ES-I3 (cell line): ENCODE data around the gene CCNA2.

Experiments used
- H3K36me3 ChIP-seq: 2 replicates; pipeline ENCODE4 v1.6.1; 2013; ENCODE audit warnings: mild to moderate bottlenecking, low read length, control low read depth, moderate library complexity; ENCODE audit not compliant: insufficient read depth
- H3K4me1 ChIP-seq: 2 replicates; pipeline ENCODE4 v1.6.1; 2013; ENCODE audit warnings: mild to moderate bottlenecking, control low read depth, low read length; ENCODE audit not compliant: insufficient read depth
- H3K9ac ChIP-seq: 2 replicates; pipeline ENCODE4 v1.6.1; 2013; ENCODE audit warnings: low read depth, mild to moderate bottlenecking, low read length, moderate library complexity
- H3K9me3 ChIP-seq: 2 replicates; pipeline ENCODE4 v1.6.1; 2013; ENCODE audit warnings: mild to moderate bottlenecking, low read length, moderate library complexity; ENCODE audit not compliant: control insufficient read depth, insufficient read depth

Gene CCNA2

GRCh38 chr4:121822047-121822446 is 1.6 kb downstream of the CCNA2 start:
- peaks cover 28% of the 10 kb centered on the region for H3K36me3 ChIP-seq
- peaks cover 7% of the 10 kb centered on the region for H3K4me1 ChIP-seq
- no peaks in the 10 kb centered on the region for H3K9me3 ChIP-seq
- H3K9ac ChIP-seq: peak overlapping the region; percentile 95; the same call in 1 of the 2 replicates

GRCh38 chr4:121819216-121819965 is 4.3 kb downstream of the CCNA2 start:
- H3K9ac ChIP-seq: no peak overlapping the region
- H3K36me3 ChIP-seq: peaks cover 31% of the 10 kb centered on the region
- peaks cover 7% of the 10 kb centered on the region for H3K4me1 ChIP-seq
- H3K9me3 ChIP-seq: no peaks in the 10 kb centered on the region

DNA sequence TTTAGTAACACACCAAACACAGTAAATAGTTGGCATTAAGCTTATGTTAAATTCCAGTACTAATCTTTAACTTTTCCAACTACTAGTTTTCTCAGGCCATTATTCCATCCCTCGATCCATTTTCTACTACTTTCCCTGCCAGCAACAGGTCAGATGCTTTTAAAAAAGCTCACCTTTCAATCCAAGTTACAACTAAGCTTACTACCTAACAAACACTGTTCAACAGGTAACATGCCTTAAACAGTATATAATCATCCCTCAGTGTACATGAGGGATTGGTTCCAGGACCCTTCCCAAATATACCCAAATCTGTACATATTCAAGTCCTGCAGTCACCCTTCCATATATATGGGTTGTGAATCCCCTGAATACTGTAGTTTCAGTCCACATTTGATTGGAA is 5.5 kb downstream of the CCNA2 start:
- Histone ChIP-seq H3K4me1 (peaks cover 7% of the 10 kb centered on the region), H3K9ac (no peak overlapping the region), H3K9me3 (no peaks in the 10 kb centered on the region), H3K36me3 (peaks cover 31% of the 10 kb centered on the region)

DNA sequence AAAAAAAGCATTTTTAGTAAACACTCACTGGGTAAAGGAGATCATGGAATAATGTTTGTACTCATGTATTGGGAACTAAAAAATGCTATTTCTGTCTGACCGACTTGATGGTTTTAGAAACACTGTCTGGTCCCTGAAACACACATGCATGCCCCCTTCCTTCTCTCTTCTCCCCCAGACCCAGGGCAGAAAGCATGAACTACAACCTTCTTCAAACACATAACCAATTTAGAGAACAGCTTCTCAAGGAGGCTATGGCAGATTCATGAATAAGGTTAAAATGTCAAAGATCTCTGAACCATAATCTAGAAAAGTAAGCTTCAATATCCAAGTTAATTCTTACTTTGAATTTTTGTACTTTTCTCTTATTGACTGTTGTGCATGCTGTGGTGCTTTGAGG is 6.0 kb downstream of the CCNA2 start:
- peaks cover 33% of the 10 kb centered on the region for H3K36me3 ChIP-seq
- no peak overlapping the region for H3K9ac ChIP-seq
- peaks cover 7% of the 10 kb centered on the region for H3K4me1 ChIP-seq
- H3K9me3 ChIP-seq: no peaks in the 10 kb centered on the region

GRCh38 chr4:121817006-121817405 is 6.7 kb downstream of the CCNA2 start:
- no peak overlapping the region for H3K9ac ChIP-seq
- no peaks in the 10 kb centered on the region for H3K9me3 ChIP-seq
- peaks cover 2% of the 10 kb centered on the region; the same call in 1 of the 2 replicates for H3K4me1 ChIP-seq
- peaks cover 34% of the 10 kb centered on the region for H3K36me3 ChIP-seq

DNA sequence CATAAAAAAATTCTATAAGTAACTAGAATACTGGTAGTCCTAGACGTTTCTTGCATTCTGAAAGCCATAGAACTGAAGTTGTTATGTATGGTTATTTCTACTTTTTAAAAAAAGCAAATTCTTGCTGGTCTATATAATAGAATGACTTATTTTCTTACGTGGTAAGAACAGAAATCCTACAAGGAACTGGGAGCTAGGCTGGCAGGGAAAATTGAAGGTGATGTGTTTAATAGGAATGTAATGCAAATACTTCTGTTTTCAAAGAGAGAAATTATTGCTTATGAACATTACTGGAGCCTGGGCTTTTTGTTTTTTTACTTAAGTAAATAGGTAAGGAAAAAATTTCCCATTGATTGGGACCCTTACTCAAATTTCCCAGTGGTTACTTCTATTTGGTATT is 8.9 kb downstream of the CCNA2 start:
- no peaks in the 10 kb centered on the region for H3K9me3 ChIP-seq
- H3K4me1 ChIP-seq: no peaks in the 10 kb centered on the region
- H3K36me3 ChIP-seq: peaks cover 27% of the 10 kb centered on the region
- no peak overlapping the region for H3K9ac ChIP-seq

- Histone ChIP-seq H3K4me1 (no peaks in the 10 kb centered on the region), H3K9ac (no peak overlapping the region), H3K9me3 (no peaks in the 10 kb centered on the region), H3K36me3 (peaks cover 19% of the 10 kb centered on the region)
Measured at GRCh38 chr4:121811122-121811521, 12.6 kb downstream of the CCNA2 start.

GRCh38 chr4:121806411-121806810 is 17.3 kb downstream of the CCNA2 start:
- Histone ChIP-seq H3K36me3 (peaks cover 28% of the 10 kb centered on the region), H3K9me3 (no peaks in the 10 kb centered on the region), H3K9ac (no peak overlapping the region), H3K4me1 (no peaks in the 10 kb centered on the region)

DNA sequence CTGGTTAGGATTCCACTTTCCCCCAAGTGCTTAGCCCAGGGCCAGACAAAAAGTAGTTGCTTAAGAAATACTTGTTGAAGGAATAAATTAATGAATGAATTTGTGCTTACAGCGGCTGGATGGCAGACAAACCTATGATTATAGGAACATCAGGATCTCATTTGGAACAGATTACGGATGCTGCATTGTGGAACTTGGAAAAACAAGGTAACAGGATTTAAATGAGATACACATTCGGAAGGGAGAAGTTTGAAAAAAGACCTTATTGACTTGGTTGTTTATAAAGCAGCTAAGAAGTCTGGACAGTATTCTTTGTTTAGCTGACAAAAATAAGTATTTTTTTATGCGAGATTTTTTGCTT is 22.0 kb downstream of the CCNA2 start:
- peaks cover 16% of the 10 kb centered on the region for H3K36me3 ChIP-seq

GRCh38 chr4:121800961-121801714 is 22.5 kb downstream of the CCNA2 start, which contains the start of gene EXOSC9:
TSS of gene EXOSC9 (plus strand) at chr4:121801323. CDS start at chr4:121801425, 102 bp downstream.
- peaks cover 14% of the 10 kb centered on the region for H3K36me3 ChIP-seq
- H3K4me1 ChIP-seq: peaks cover 2% of the 10 kb centered on the region
- peak within 1 kb of the TSS; percentile 86 for H3K9ac ChIP-seq
- H3K9me3 ChIP-seq: no peaks in the 10 kb centered on the region

More for the DNA sequence above, 22.0 kb downstream of the CCNA2 start:
- peak overlapping the region; percentile 86 for H3K9ac ChIP-seq
- no peaks in the 10 kb centered on the region; the same call in 1 of the 2 replicates for H3K4me1 ChIP-seq
- H3K9me3 ChIP-seq: no peaks in the 10 kb centered on the region

- Histone ChIP-seq H3K4me1 (peaks cover 7% of the 10 kb centered on the region), H3K36me3 (peaks cover 14% of the 10 kb centered on the region), H3K9ac (peak overlapping the region; percentile 86), H3K9me3 (no peaks in the 10 kb centered on the region)
Measured at GRCh38 chr4:121800638-121800960, 23.1 kb downstream of the CCNA2 start.

GRCh38 chr4:121799867-121800501 is 23.7 kb downstream of the CCNA2 start:
- no peaks in the 10 kb centered on the region for H3K9me3 ChIP-seq
- no peak overlapping the region for H3K9ac ChIP-seq
- H3K36me3 ChIP-seq: peaks cover 14% of the 10 kb centered on the region
- peaks cover 11% of the 10 kb centered on the region for H3K4me1 ChIP-seq

DNA sequence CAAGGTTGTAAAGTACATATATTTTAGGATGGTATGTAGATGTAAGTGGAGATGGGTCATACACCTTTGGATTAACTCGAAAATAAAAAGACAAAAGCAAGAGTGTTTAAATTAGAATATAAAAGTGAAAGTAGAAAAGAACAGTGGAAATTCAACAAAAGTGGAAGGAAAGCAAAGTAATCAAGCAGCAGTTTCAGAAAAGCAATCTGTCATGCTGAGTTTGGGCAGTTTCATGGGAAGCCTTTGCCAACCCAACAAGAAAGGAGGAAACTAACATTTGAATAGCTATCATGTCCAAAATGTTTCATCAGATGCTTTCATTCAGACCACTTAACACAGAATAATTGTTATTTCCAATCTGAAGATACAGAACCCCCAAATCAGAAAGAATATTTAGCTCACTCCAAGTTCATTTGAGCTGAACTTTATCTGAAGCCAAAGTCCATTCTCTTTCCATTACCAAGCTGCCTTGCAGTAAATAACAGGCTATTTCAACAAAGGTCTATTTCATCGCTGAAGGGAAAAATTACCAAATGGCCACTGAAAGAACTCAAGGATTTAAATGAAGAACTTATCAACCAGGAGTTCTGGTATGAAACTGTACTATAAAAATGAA is 24.4 kb downstream of the CCNA2 start:
- Histone ChIP-seq H3K9me3 (no peaks in the 10 kb centered on the region), H3K4me1 (peaks cover 17% of the 10 kb centered on the region), H3K9ac (no peak overlapping the region), H3K36me3 (peaks cover 8% of the 10 kb centered on the region; the same call in 1 of the 2 replicates)

DNA sequence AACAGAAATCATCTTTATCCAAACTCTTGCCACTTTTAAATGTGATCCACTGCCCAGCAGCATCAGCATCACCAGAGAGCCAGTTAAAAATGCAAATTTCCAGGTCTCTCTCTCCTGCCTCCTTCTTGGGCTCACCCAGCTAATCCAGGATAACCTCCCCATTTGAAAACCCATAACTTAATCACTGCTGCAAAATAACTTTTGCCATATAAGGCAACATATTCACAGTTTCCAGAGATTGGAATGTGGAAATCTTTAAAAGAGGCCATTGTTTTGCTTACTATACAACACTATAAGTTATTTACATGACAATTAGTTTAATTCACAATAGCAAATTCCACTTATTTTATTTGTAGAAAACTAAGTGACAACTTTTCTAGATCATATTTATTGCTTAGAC is 27.4 kb downstream of the CCNA2 start:
- Histone ChIP-seq H3K9me3 (no peaks in the 10 kb centered on the region), H3K4me1 (peaks cover 18% of the 10 kb centered on the region), H3K36me3 (no peaks in the 10 kb centered on the region), H3K9ac (no peak overlapping the region; the same call in 1 of the 2 replicates)
